Trophoblast cell (in vitro differentiated cells and primary cell): ENCODE data around the gene AGPS.

Source experiments
- DNase-seq, 2 donors: peaks; one replicate each; pipeline ENCODE4 v3.0.0-alpha.2; 2016
- H2AFZ ChIP-seq: 2 replicates; pipeline ENCODE4 v1.6.1; 2013; ENCODE audit warnings: low read length, moderate library complexity, mild to moderate bottlenecking; ENCODE audit not compliant: insufficient read depth, poor library complexity
- H2AK5ac ChIP-seq: 2 replicates; pipeline ENCODE4 v1.6.1; 2013; ENCODE audit warnings: mild to moderate bottlenecking, low read length
- H2BK120ac ChIP-seq: 2 replicates; pipeline ENCODE4 v1.6.1; 2013; ENCODE audit warnings: low read length, mild to moderate bottlenecking, moderate library complexity; ENCODE audit not compliant: insufficient read depth, poor library complexity
- H2BK12ac ChIP-seq: 2 replicates; pipeline ENCODE4 v1.6.1; 2013; ENCODE audit warnings: mild to moderate bottlenecking, low read length, moderate library complexity
- H2BK5ac ChIP-seq: 2 replicates; pipeline ENCODE4 v1.6.1; 2013; ENCODE audit warnings: low read length, low read depth, moderate library complexity, mild to moderate bottlenecking; ENCODE audit not compliant: poor library complexity
- H3K14ac ChIP-seq: 2 replicates; pipeline ENCODE4 v1.6.1; 2013; ENCODE audit warnings: mild to moderate bottlenecking, low read length
- H3K18ac ChIP-seq: 2 replicates; pipeline ENCODE4 v1.6.1; 2013; ENCODE audit warnings: mild to moderate bottlenecking, low read length
- H3K23ac ChIP-seq: 2 replicates; pipeline ENCODE4 v1.6.1; 2013; ENCODE audit warnings: low read length
- H3K27ac ChIP-seq: 2 replicates; pipeline ENCODE4 v1.5.1; 2013; ENCODE audit warnings: low read depth, mild to moderate bottlenecking, inconsistent platforms, low read length, moderate library complexity
- H3K27me3 ChIP-seq: 2 replicates; pipeline ENCODE4 v1.6.1; 2013; ENCODE audit warnings: inconsistent platforms, mild to moderate bottlenecking, low read length, moderate library complexity; ENCODE audit not compliant: insufficient read depth
- H3K36me3 ChIP-seq, 2 experiments: 1 replicate in 1 of 2; 2 replicates in 1 of 2; pipeline ENCODE4 v1.6.1; 2013; ENCODE audit warnings: low read length in 2 of 2, mild to moderate bottlenecking in 2 of 2, moderate library complexity in 1 of 2; ENCODE audit not compliant: insufficient read depth in 2 of 2, control insufficient read depth in 1 of 2
- H3K4ac ChIP-seq: 2 replicates; pipeline ENCODE4 v1.6.1; 2013; ENCODE audit warnings: low read depth, mild to moderate bottlenecking, low read length, moderate library complexity
- H3K4me1 ChIP-seq, 2 experiments: 1 replicate in 1 of 2; 2 replicates in 1 of 2; pipeline ENCODE4 v1.6.1; 2013; ENCODE audit warnings: low read length in 2 of 2, mild to moderate bottlenecking in 2 of 2, moderate library complexity in 1 of 2; ENCODE audit not compliant: insufficient read depth in 2 of 2, control insufficient read depth in 1 of 2
- H3K4me2 ChIP-seq: 2 replicates; pipeline ENCODE4 v1.6.1; 2013; ENCODE audit warnings: inconsistent platforms, mild to moderate bottlenecking, low read length, moderate library complexity
- H3K4me3 ChIP-seq: 2 replicates; pipeline ENCODE4 v1.5.1; 2013; ENCODE audit warnings: mild to moderate bottlenecking, low read depth, low read length, inconsistent platforms
- H3K79me1 ChIP-seq: one replicate; pipeline ENCODE4 v1.6.1; 2013; ENCODE audit warnings: low read length
- H3K79me2 ChIP-seq: 2 replicates; pipeline ENCODE4 v1.6.1; 2013; ENCODE audit warnings: low read length, mild to moderate bottlenecking; ENCODE audit not compliant: control insufficient read depth, insufficient read depth, poor library complexity
- H3K9ac ChIP-seq: 2 replicates; pipeline ENCODE4 v1.6.1; 2013; ENCODE audit warnings: mild to moderate bottlenecking, low read length
- H3K9me3 ChIP-seq: 2 replicates; pipeline ENCODE4 v1.6.1; 2013; ENCODE audit warnings: low read depth, mild to moderate bottlenecking, control low read depth, inconsistent platforms, low read length; ENCODE audit not compliant: insufficient read depth
- H4K12ac ChIP-seq: 2 replicates; pipeline ENCODE4 v1.6.1; 2013; ENCODE audit warnings: low read depth, mild to moderate bottlenecking, low read length, moderate library complexity
- H4K8ac ChIP-seq: 2 replicates; pipeline ENCODE4 v1.6.1; 2013; ENCODE audit warnings: low read depth, mild to moderate bottlenecking, low read length, moderate library complexity
- H4K91ac ChIP-seq: one replicate; pipeline ENCODE4 v1.6.1; 2013; ENCODE audit warnings: low read depth, mild to moderate bottlenecking, low read length, moderate library complexity
- WGBS: extraction: QIAGEN DNeasy Blood & Tissue Kit; methylation state at CpG from one replicate; pipeline ENCODE4 v1.1.7; 2013; ENCODE audit warnings: missing lambda C conversion rate; ENCODE audit not compliant: insufficient read length, insufficient coverage; ENCODE audit errors: extremely low coverage; 5-methylcytosine and 5-hydroxymethylcytosine counted together

The AGPS gene

DNA sequence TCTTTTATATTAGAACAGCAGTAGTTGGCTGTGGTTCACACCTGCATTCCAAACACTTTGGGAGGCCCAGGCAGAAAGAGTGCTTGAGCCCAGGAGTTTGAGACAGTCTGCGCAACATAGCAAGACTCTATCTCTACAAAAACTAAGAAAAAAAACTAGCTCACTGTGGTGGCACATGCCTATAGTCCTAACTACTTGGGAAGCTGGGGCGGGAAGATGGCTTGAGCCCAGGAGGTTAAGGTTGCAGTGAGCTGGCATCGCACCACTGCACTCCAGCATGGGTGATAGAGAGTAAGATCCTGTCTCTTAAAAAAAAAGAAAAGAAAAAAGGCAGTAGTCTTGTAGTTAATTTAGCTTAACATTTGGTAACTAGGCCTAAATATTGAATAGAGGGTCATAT is 136.6 kb downstream of the AGPS start:
- H3K79me2 ChIP-seq, result no peaks in the 10 kb centered on the region
- H3K4ac ChIP-seq, result no peak overlapping the region
- H3K9me3 ChIP-seq, result no peaks in the 10 kb centered on the region
- no peak overlapping the region for H3K4me2 ChIP-seq
- H2BK120ac ChIP-seq, result no peak overlapping the region
- no peak overlapping the region for H3K4me3 ChIP-seq
- no peak overlapping the region for H2BK12ac ChIP-seq
- no peak overlapping the region for H3K27ac ChIP-seq
- H2BK5ac ChIP-seq, result no peak overlapping the region
- H2AFZ ChIP-seq, result no peak overlapping the region
- H4K8ac ChIP-seq, result no peak overlapping the region
- no peak overlapping the region for H3K14ac ChIP-seq
- no peak overlapping the region for H3K18ac ChIP-seq
- no peak overlapping the region for H4K91ac ChIP-seq
- no peaks in the 10 kb centered on the region for H3K36me3 ChIP-seq
- no peak overlapping the region for H3K9ac ChIP-seq
- no peaks in the 10 kb centered on the region for H3K4me1 ChIP-seq
- H3K79me1 ChIP-seq, result no peaks in the 10 kb centered on the region
- DNase-seq, result no peak
- H2AK5ac ChIP-seq, result no peak overlapping the region
- WGBS, result no CpG with 5 or more reads among the region's 3 CpGs
- no peak overlapping the region for H3K23ac ChIP-seq
- H4K12ac ChIP-seq, result no peak overlapping the region
- no peaks in the 10 kb centered on the region for H3K27me3 ChIP-seq

DNA sequence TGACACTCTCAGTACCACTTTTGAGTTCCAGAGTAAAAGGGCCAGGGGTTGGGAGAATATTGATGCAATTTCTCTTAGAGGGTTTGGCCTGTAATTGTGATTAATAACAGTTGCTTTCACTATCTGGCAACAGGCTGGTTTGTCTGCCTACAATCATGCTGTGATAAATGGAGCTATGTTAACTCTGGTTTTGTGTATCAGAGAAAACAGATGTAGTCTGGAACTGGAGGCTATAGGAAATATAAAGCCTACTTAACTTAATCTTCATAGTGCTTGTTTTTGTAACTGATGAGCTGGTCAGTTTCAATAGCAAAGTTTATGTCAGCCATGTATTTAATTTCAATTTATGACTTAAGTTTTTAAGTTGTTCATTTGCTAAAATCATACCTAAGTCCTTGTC is 138.0 kb downstream of the AGPS start:
- Histone ChIP-seq H3K18ac (no peak overlapping the region), H4K12ac (no peak overlapping the region), H3K79me2 (no peaks in the 10 kb centered on the region), H2AFZ (no peak overlapping the region), H3K36me3 (no peaks in the 10 kb centered on the region), H2BK12ac (no peak overlapping the region), H3K27ac (no peak overlapping the region), H3K4me3 (no peak overlapping the region), H3K4me1 (no peaks in the 10 kb centered on the region), H4K91ac (no peak overlapping the region), H2BK5ac (no peak overlapping the region), H3K23ac (no peak overlapping the region), H3K9me3 (no peaks in the 10 kb centered on the region), H4K8ac (no peak overlapping the region), H3K14ac (no peak overlapping the region), H3K27me3 (no peaks in the 10 kb centered on the region), H3K4ac (no peak overlapping the region), H2BK120ac (no peak overlapping the region), H3K4me2 (no peak overlapping the region), H2AK5ac (no peak overlapping the region), H3K9ac (no peak overlapping the region), H3K79me1 (no peaks in the 10 kb centered on the region)
- DNase-seq, result no peak

DNA sequence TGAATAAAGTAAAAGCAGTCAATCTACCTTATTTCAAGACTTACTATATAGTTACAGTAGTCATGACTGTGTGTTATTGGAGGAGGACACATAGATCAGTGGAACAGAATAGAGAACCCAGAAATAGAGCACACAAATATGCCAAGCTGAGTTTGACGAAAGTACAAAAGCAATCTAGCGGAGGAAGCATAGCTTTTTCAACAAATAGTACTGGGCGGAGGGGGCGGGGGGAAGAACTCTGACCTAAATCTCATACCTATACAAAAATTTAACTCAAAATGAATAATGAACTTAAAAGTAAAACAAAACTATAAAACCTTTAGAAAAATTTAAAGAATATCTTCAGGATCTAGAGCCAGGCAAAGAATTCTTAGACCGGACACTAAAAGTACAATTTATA is 139.1 kb downstream of the AGPS start:
- Histone ChIP-seq H4K12ac (no peak overlapping the region), H4K8ac (no peak overlapping the region), H3K4me1 (no peaks in the 10 kb centered on the region), H3K9ac (no peak overlapping the region), H3K79me1 (no peaks in the 10 kb centered on the region), H3K27me3 (no peaks in the 10 kb centered on the region), H2BK120ac (no peak overlapping the region), H2BK5ac (no peak overlapping the region), H2BK12ac (no peak overlapping the region), H2AFZ (no peak overlapping the region), H3K18ac (no peak overlapping the region), H3K4ac (no peak overlapping the region), H3K4me3 (no peak overlapping the region), H3K36me3 (no peaks in the 10 kb centered on the region), H2AK5ac (no peak overlapping the region), H3K27ac (no peak overlapping the region), H3K4me2 (no peak overlapping the region), H3K79me2 (no peaks in the 10 kb centered on the region), H3K14ac (no peak overlapping the region), H3K9me3 (no peaks in the 10 kb centered on the region), H4K91ac (no peak overlapping the region), H3K23ac (no peak overlapping the region)
- WGBS, result no CpG with 5 or more reads among the region's 5 CpGs
- DNase-seq, result no peak

DNA sequence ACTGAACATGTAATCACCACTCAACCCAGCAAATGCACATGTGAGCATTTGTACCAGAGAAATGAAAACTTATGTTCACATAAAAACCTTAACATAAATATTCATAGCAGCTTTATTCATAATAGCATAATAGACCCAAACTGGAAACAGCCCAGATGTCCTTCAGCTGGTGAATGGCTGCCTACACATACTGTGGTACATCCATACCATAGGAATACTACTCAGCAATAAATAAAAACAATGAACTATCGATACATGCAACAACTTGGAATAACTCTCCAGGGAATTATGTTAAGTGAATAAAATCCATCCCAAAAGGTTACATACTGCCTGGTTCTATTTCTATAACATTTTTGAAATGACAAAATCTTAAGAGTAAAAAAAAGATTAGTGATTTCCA is 140.0 kb downstream of the AGPS start:
- Histone ChIP-seq H4K8ac (no peak overlapping the region), H3K36me3 (no peaks in the 10 kb centered on the region), H4K12ac (no peak overlapping the region), H2AFZ (no peak overlapping the region), H3K23ac (no peak overlapping the region), H2BK120ac (no peak overlapping the region), H2AK5ac (no peak overlapping the region), H2BK5ac (no peak overlapping the region), H3K79me2 (no peaks in the 10 kb centered on the region), H3K4ac (no peak overlapping the region), H3K4me2 (no peak overlapping the region), H3K27me3 (no peaks in the 10 kb centered on the region), H3K9ac (no peak overlapping the region), H4K91ac (no peak overlapping the region), H3K9me3 (no peaks in the 10 kb centered on the region), H3K4me3 (no peak overlapping the region), H3K79me1 (no peaks in the 10 kb centered on the region), H3K27ac (no peak overlapping the region), H3K4me1 (no peaks in the 10 kb centered on the region), H2BK12ac (no peak overlapping the region), H3K14ac (no peak overlapping the region), H3K18ac (no peak overlapping the region)
- WGBS, result no CpG with 5 or more reads among the region's 1 CpG
- DNase-seq, result no peak

DNA sequence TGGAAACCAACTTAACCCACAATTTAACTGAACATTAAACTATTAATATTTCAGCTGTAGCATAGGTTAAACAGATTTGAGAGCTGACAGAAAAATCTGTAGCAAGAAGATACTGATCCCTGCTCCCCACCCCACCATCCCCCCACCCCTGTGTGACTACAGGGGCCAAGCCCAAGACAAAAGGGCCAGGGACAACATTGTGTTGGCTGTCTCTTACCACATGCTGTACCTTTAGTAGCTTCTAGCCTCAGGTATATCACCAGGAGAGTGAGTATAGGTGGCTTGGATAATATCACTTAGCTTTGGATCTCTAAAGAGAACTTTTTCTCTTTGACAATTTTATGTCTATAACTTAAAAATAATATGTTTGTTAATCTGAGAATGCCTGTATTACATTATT is 140.7 kb downstream of the AGPS start:
- no peak overlapping the region for H3K18ac ChIP-seq
- no peak overlapping the region for H2BK5ac ChIP-seq
- H2BK120ac ChIP-seq, result no peak overlapping the region

More for the DNA sequence above, 140.7 kb downstream of the AGPS start:
- Histone ChIP-seq H3K23ac (no peak overlapping the region), H4K12ac (no peak overlapping the region), H2AFZ (no peak overlapping the region), H3K4ac (no peak overlapping the region), H3K4me2 (no peak overlapping the region), H2AK5ac (no peak overlapping the region), H3K14ac (no peak overlapping the region), H3K79me1 (no peaks in the 10 kb centered on the region), H3K27me3 (no peaks in the 10 kb centered on the region), H3K27ac (no peak overlapping the region), H3K9me3 (no peaks in the 10 kb centered on the region), H4K8ac (no peak overlapping the region), H4K91ac (no peak overlapping the region), H3K36me3 (no peaks in the 10 kb centered on the region), H2BK12ac (no peak overlapping the region), H3K4me1 (no peaks in the 10 kb centered on the region), H3K9ac (no peak overlapping the region), H3K4me3 (no peak overlapping the region), H3K79me2 (no peaks in the 10 kb centered on the region)
- no peak for DNase-seq
